Keratinocyte (primary cell): Measurements from ENCODE around the gene VWDE.

Source experiments
- CTCF ChIP-seq, 3 experiments: IDR thresholded peaks in 1 of 3; conservative IDR thresholded peaks in 1 of 3; optimal IDR thresholded peaks in 1 of 3; 2 replicates in 2 of 3; 3 replicates in 1 of 3; pipeline versions ENCODE3 to v1.5.1; 2011; ENCODE audit warnings: low read length in 3 of 3, mild to moderate bottlenecking in 3 of 3, moderate library complexity in 2 of 3, control low read depth in 1 of 3, inconsistent platforms in 1 of 3; ENCODE audit not compliant: insufficient read depth in 2 of 3; ENCODE audit errors: extremely low read depth in 1 of 3
- EZH2 ChIP-seq: IDR thresholded peaks from one replicate; pipeline ENCODE4 v1.6.1; 2012; ENCODE audit warnings: inconsistent platforms, mild to moderate bottlenecking, low read length, moderate library complexity

GRCh38 chr7:12370249-12370648, 33.4 kb downstream of the VWDE start:
- TF ChIP-seq CTCF (optimal IDR thresholded peaks at IDR 0.05 in 1 of 3, IDR thresholded peaks at IDR 0.05 in 1 of 3, conservative IDR thresholded peaks at IDR 0.05 in 1 of 3; ENCODE audit: extremely low read depth in 1 of 3, insufficient read depth in 2 of 3, low read length in 3 of 3) (no peak), EZH2 (no peak)
